Activated T-cell treated with anti-CD3 and anti-CD28 coated beads for 1 hour (primary cell): Measurements from ENCODE around the gene PRR11.
A peak's percentile ranks its signal among the peaks of the same experiment; 100 is the strongest.
"Not testable (repeated sequence)": the region's sequence is repeated elsewhere in the genome, so short reads cannot be mapped to it uniquely, and the experiment has no call there.

Experiments used
- DNase-seq: peaks from one replicate; pipeline ENCODE4 v3.0.0-alpha.2; 2020; ENCODE audit warnings: low read depth

PRR11 gene

DNA sequence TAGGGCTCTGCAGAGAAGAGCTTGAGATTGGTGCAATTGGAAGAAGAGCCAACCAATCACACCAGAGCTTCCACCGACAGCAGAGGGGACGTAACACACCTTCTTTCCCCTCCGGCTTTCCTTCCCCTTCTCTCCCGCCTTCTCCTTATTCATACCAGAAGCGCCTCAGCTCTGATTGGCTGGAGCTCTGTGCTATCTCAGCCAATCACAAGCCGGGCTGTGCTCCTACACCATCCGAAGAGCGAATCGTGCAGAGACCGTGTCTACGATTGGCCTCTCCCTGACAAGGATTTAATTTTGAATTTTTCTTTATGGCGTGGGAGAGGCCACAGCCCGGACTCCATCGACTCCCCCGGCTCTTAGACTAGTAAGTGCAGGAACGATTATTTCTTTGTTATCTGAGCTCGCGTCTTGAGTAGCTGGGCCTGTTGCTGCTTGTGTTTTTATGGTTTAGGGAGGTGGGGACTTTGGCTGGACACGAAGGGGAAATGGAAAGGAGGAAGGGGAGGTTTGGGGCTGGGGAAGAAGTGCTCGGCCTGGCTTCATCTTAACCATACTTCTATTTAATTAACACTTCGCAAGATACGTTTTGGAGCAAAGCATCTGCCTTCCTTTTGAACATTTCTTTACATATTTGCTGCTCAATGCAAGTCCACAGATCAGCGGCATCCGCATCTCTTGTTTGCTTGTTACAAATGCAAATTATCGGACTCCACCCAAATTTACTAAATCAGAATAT lies at the start of gene PRR11:
Gene PRR11 (plus strand): TSS at position 308 of the 739 bp plus-strand sequence. CDS start 14,007 bp downstream, outside the sequence.
- peak; percentile 76 for DNase-seq

DNA sequence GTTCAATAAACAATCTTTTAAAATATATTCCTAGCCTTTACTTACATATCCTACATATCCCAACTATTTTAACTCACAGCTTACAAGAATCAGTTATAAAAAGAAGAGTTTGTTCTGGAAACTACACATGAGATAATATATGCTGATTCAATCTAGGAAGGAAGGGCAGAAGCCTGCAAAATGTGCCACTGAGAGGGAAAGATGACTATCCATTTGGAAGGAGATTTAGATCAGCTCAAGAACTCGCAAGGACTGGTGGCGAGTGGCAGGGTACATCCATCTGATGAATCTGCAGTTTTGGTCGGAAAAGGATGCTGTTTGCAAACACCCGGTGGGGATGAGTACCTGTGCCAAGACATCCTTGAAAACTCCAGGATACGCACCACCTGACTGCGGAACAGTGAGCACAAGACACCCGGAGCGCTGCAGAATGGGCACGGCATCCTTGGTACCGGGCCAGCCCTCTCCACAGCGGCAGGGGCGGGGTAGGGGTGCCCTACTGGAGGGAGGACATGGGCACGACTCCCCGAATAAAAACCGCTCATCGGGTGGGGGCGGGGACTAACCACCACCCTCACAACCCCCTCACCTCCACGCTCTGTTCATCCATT lies 49.6 kb upstream of the PRR11 start:
- peak; percentile 63 for DNase-seq

DNA sequence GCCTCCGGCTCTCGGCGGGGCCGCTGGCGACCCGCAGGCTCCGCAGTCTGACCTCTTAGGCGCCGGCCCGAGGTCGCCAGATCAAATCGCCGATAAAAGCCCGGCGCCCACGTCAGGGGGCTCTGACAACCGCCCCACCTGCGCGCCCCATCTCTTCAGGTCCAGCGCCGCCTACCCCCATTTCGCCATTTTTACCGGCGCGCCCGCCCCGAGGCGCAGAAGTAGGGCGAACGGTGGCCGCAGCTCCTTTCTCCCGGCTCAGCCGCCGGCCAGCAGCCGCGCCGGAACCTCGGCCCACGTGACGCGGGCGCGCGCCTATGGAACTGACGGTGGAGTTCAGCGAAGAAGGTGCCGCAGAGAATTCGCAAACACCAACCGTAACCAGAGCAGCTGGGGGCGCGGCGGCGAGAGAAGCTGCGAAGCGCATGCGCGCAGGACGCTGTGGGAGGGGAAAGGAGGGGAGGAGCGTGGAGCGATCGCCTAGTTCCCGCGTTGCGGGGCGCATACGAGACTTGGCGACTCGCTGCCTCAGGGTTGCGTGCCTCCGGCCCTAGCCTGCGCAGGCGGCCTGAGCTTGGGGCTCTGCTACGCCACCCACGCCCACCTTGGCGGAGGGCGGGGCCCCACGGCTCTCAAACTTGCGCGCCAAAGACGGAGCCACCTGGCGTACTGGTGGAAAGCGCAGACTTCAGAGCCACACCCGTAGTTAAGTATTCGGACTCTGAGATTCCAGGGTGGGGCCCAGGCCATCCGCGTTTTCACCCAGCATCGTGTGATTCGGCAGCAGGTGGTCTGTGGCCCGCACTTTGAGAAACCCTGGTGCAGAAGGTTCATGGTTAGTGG lies 48.9 kb upstream of the PRR11 start, which contains the start of gene TRIM37:
Gene TRIM37 (minus strand): TSS at position 418 of the 843 bp plus-strand sequence. CDS start 419 bp downstream, outside the sequence.
- DNase-seq, result peak; percentile 97

- DNase-seq, result no peak
Observed at GRCh38 chr17:59107306-59107670, 48.3 kb upstream of the PRR11 start.

DNA sequence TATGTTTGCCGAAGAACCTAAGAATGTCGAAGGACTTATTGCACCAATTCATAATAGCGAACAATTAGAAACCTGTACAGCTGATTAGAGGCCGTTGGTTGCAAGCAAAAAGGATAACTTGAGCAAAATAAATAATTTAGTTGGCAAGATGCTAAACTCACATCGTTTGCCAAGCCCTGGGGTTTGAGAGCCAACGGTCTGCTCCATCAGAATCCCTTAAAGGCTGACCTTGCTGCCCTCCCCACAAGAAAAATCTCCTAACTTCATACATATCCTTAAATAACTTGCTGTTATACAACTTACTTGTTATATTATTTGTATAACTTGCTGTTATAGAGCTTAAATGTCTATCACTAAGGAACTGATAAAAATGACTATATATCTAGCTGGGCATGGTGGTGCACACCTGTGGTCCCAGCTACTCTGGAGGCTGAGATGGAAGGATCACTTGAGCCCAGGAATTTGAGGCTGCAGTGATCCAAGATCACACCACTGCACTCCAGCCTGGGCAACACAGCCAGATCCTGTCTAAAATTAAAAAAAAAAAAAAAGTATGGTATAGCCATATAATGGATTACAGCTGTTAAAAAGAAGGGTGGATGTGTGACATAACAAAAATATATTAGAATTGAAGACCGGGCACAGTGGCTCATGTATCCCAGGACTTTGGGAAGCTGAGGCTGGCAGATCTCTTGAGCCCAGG lies 47.0 kb upstream of the PRR11 start:
- no peak for DNase-seq

GRCh38 chr17:59110973-59111372 lies 44.6 kb upstream of the PRR11 start:
- no peak for DNase-seq

DNA sequence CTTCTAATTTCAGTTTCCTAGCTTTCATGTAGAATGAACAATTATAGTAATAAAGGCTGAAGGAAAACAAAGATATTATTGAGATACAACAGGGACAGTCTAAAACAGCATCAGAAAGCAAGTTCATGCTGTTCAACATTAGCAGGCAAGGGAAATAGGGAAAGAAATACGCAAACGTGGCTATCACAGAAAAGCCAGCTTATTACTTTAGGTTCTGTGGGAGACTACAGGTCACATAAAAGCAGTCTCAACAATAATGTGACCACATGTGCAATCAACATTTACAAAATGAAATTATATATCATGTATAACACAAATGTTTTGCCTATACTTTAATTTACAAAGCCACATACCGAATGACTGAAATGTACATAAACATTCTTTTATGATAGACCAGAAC lies 44.0 kb upstream of the PRR11 start:
- DNase-seq, result no peak

DNA sequence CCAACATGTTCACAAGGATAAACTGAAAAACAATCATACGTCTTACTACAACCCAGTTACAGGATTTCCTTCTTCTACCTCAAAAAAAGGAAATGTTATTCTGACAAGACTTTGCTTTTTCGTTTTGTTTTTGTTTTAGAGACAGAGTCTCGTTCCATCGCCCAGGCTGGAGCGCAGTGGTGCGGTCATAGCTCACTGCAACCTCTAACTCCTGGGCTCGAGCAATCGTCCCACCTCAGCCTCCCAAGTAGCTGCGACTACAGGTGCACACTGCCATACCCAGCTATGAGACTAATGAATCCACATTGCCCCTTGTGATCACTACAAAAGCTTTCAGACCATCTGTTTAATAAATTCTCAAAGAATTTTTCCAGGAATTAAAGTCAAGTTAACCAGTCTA lies 40.1 kb upstream of the PRR11 start:
- no peak for DNase-seq

DNA sequence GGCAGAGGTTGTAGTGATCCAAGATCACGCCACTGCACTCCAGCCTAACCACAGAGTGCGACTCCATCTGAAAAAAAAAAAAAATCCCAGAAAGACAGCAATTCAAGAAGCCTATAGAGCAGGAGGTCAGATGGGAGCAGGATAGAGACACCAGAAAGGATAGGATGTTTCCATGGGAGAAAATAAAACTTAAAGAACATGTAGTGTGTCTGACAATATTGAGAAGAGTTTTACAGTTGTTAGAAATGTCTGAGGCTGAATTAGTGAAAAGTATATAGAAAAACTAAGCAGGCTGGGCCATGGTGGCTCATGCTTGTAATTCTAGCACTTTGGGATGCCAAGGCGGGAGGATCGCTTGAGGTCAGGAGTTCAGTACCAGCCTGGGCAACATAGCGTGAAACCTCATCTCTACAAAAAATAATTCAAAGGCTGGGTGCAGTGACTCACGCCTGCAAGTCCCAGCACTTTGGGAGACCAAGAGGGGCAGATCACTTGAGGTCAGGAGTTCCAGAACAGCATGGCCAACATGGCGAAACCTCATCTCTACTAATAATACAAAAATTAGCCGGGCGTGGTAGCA lies 33.6 kb upstream of the PRR11 start:
- no peak for DNase-seq

- DNase-seq, result no peak
Observed at GRCh38 chr17:59124665-59125064, 30.9 kb upstream of the PRR11 start.

GRCh38 chr17:59126809-59127417 lies 28.6 kb upstream of the PRR11 start:
- no peak for DNase-seq

- DNase-seq, result no peak
Observed at GRCh38 chr17:59129814-59130213, 25.7 kb upstream of the PRR11 start.

GRCh38 chr17:59131131-59131530 lies 24.4 kb upstream of the PRR11 start:
- DNase-seq, result no peak

GRCh38 chr17:59138339-59138738 lies 17.2 kb upstream of the PRR11 start:
- not testable (repeated sequence) for DNase-seq

- DNase-seq, result no peak
Observed at GRCh38 chr17:59139939-59140338, 15.6 kb upstream of the PRR11 start.

DNA sequence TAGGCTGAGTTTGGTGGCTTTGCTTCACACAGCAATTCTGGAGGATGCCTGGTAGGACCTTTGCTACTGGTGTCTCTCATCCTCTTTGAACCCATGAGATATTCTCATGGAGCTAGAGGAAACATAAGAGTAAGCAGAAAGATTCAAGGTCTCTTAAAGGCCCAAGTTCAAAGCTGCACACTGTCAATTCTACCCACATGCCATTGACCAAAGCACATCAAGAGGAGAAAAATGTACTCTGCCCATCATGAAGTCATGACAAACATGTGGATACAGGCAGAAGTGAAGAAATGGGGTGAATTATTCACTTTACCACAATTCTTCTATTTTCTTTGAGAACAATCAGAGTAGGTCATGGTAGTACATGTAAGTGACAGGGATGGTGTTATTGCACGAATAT lies 13.7 kb upstream of the PRR11 start:
- no peak for DNase-seq

- DNase-seq, result no peak
Observed at GRCh38 chr17:59145571-59146096, 9.9 kb upstream of the PRR11 start.

DNA sequence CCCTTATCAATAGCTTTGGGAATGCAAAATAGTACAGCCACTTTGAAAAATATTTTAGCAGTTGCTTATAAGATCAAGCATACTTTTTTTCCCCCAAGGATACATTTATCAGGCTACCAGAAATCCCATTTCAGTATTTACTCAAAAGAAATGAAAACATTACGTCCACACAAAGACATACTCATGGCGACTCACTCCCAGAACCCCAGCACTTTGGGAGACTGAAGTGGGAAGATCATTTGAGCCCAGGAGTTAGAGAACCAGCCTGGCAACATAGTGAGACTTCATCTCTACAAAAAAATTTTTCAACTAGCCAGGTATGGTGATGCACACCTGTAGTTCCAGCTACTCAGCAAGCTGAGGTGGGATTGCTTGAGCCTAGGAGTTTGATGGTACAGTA lies 6.5 kb upstream of the PRR11 start:
- no peak for DNase-seq

GRCh38 chr17:59149841-59150511 lies 5.6 kb upstream of the PRR11 start:
- no peak for DNase-seq

DNA sequence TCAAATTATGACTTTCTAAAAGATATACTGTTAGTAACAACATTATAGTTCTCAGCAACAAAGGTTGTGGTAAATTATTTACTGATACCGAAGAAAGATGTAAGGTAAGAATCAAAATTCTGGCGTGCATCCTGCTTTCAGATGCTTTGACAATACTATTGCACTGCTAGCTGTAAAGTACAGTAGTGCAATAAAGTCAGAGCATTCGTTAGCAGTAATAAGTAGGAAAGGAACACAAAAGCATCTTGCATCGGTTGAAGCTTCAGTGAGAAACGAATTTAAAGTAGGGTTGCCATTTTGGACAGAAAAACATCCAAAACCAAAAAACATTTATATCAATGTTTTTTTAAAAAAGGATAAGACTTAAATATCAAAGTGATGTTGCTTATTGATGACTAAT lies 4.5 kb upstream of the PRR11 start:
- DNase-seq, result no peak

GRCh38 chr17:59151591-59151990 lies 4.0 kb upstream of the PRR11 start:
- no peak for DNase-seq
